GM19193 (cell line): ENCODE data around the gene ARHGEF12.

Experiments
- POLR2A ChIP-seq: IDR thresholded peaks from 4 replicates; pipeline ENCODE4 v1.6.1; 2011; ENCODE audit not compliant: insufficient read depth, insufficient read length; ENCODE audit errors: extremely low read depth

Gene ARHGEF12

GRCh38 chr11:120346233-120346632, 10.0 kb downstream of the ARHGEF12 start:
- no peak for TF ChIP-seq POLR2A

GRCh38 chr11:120350637-120351036, 14.4 kb downstream of the ARHGEF12 start:
- no peak for TF ChIP-seq POLR2A

- TF ChIP-seq POLR2A, result no peak
Measured at GRCh38 chr11:120352405-120352804, 16.2 kb downstream of the ARHGEF12 start.

- no peak for TF ChIP-seq POLR2A
Measured at GRCh38 chr11:120354068-120354467, 17.9 kb downstream of the ARHGEF12 start.

GRCh38 chr11:120354779-120355178, 18.6 kb downstream of the ARHGEF12 start:
- no peak for TF ChIP-seq POLR2A

- TF ChIP-seq POLR2A, result no peak
Measured at GRCh38 chr11:120357620-120358019, 21.4 kb downstream of the ARHGEF12 start.

GRCh38 chr11:120358729-120359128, 22.5 kb downstream of the ARHGEF12 start:
- no peak for TF ChIP-seq POLR2A

- TF ChIP-seq POLR2A, result no peak
Measured at GRCh38 chr11:120363436-120363835, 27.2 kb downstream of the ARHGEF12 start.

- no peak for TF ChIP-seq POLR2A
Measured at GRCh38 chr11:120365512-120365911, 29.3 kb downstream of the ARHGEF12 start.

- TF ChIP-seq POLR2A, result no peak
Measured at GRCh38 chr11:120372296-120372695, 36.1 kb downstream of the ARHGEF12 start.

- TF ChIP-seq POLR2A, result no peak
Measured at GRCh38 chr11:120375076-120375475, 38.9 kb downstream of the ARHGEF12 start.

- no peak for TF ChIP-seq POLR2A
Measured at GRCh38 chr11:120376547-120377182, 40.5 kb downstream of the ARHGEF12 start.

- no peak for TF ChIP-seq POLR2A
Measured at GRCh38 chr11:120378474-120378873, 42.3 kb downstream of the ARHGEF12 start.

- no peak for TF ChIP-seq POLR2A
Measured at GRCh38 chr11:120381401-120381800, 45.2 kb downstream of the ARHGEF12 start.

- no peak for TF ChIP-seq POLR2A
Measured at GRCh38 chr11:120383518-120384155, 47.4 kb downstream of the ARHGEF12 start.

- TF ChIP-seq POLR2A, result no peak
Measured at GRCh38 chr11:120384476-120384875, 48.3 kb downstream of the ARHGEF12 start.

- no peak for TF ChIP-seq POLR2A
Measured at GRCh38 chr11:120385110-120385509, 48.9 kb downstream of the ARHGEF12 start.

- TF ChIP-seq POLR2A, result no peak
Measured at GRCh38 chr11:120385655-120386054, 49.4 kb downstream of the ARHGEF12 start.

GRCh38 chr11:120386318-120386717, 50.1 kb downstream of the ARHGEF12 start:
- TF ChIP-seq POLR2A, result no peak
